RWPE1 (cell line): Measurements from ENCODE around the gene FSD1.

ENCODE experiments used
- CTCF ChIA-PET: fragments of 350-600 bp; sonication (Branson Sonifier 250); formaldehyde crosslinking; extraction: SDS; loops from one replicate; lab custom pipeline; 2021; lab: Yijun Ruan, JAX
- POLR2A ChIA-PET: fragments of 400-600 bp; formaldehyde crosslinking; extraction: SDS; loops from one replicate; lab custom pipeline; 2020; ENCODE audit warnings: antibody characterized with exemption; ENCODE audit not compliant: low non-redundant PET; lab: Yijun Ruan, JAX
- DNase-seq: peaks from one replicate; pipeline ENCODE4 v3.0.0; 2012; ENCODE audit warnings: low spot score
- H3K27ac ChIP-seq: fragments of 450-650 bp; 2 replicates; pipeline ENCODE4 v1.5.1; 2017
- TF ChIP-seq, protein P1 (sequence below): fragments of 450-650 bp; conservative IDR thresholded peaks from 2 replicates; pipeline ENCODE4 v1.5.1; 2017; ENCODE audit warnings: low read depth, mild to moderate bottlenecking

FSD1 gene

DNA sequence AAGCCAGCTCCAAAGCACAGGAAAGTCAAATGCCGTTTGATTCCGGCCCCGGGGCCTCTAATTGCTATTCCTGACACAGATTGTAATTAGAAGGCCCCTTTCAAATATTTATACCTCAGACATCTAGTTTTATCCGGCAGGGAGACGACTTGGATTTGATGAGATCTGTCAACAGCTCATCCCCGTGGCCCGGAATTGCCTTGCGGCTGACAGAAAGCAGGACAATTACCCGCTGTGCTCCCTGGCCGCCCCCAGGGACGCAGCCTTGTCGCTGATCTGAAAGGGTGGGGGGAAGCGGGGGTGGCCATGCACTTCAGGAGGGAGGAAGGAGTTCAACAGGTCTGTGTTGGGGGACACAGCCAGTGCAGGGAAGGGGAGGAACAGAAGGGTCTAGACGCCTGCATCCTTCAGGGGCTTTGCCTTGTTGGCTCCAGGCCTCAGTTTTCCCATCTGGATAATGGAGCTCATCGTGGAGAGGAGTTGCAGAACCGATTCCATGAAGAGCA, 27.2 kb upstream of the FSD1 start:
- ChIA-PET CTCF (no interaction called here), POLR2A (no interaction called here)
- no peak for DNase-seq
- TF ChIP-seq, protein P1, sequence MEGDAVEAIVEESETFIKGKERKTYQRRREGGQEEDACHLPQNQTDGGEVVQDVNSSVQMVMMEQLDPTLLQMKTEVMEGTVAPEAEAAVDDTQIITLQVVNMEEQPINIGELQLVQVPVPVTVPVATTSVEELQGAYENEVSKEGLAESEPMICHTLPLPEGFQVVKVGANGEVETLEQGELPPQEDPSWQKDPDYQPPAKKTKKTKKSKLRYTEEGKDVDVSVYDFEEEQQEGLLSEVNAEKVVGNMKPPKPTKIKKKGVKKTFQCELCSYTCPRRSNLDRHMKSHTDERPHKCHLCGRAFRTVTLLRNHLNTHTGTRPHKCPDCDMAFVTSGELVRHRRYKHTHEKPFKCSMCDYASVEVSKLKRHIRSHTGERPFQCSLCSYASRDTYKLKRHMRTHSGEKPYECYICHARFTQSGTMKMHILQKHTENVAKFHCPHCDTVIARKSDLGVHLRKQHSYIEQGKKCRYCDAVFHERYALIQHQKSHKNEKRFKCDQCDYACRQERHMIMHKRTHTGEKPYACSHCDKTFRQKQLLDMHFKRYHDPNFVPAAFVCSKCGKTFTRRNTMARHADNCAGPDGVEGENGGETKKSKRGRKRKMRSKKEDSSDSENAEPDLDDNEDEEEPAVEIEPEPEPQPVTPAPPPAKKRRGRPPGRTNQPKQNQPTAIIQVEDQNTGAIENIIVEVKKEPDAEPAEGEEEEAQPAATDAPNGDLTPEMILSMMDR, result no peak
- no peak overlapping the region for H3K27ac ChIP-seq

DNA sequence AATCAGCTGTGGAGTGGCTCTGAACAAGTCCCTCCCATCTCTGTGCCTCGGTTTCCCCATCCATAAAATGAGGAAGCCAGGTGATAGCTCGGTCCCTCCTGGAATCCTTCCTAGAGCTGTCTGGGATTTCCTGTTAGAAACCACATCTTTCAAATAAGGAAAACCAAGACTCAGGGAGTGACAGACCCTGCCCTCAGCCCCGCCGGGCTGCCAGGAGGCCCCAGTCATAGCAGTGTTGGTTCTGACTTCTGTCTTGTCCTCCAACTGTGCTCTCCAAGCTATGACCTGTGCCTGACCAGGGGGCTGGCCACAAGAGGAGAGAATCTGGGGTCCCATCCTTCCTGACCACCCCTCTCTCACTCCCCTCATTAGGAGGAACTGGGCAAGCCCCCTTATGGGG, 26.4 kb upstream of the FSD1 start:
- DNase-seq, result no peak
- ChIA-PET POLR2A (no interaction called here), CTCF (interaction anchor here (0.9 kb wide), 1 partner anchor 13 kb away, joined by 3 read pairs; no protein-coding TSS in a partner anchor)
- TF ChIP-seq, protein P1, result no peak
- H3K27ac ChIP-seq, result no peak overlapping the region

DNA sequence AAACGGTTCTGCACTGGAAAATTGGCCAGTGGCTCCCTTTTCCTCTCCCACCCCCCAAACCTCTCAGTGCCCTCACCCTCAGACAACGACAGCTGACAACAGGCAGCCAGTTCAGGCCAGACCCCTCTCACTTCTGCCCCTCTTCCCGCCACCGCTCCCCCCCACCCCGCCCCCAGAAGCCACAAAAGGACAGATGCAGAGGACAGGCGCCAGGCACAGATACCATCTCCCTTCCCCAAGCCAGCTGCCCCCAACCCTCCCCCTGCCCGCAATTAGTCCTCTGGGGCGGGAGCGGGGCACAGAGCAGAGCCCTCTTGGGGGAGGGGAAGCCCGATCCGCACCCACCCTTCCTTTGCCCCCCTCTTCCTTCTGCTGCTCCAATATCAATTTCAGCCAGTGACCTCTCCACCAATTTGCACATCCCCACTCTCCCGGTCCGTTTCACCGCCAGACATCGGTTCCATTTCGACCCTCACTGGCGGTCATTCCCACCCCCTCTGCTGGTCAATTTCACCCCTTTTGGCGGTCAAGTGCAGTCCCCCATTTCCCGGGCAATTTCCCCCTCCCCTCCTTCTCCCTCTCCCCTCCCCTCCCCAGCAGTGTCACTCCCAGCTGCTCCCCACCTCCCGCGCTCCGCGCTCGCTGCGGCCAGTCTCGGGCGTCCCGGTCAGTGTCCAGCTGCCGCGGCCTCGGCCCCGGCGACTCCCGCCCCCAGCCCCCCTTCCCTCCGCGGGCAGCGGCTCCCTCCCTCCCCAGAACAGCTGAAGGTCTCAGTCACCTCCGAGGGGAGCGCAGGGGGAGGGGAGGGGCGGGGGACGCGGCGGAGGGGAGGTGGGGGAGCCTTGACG, 25.8 kb upstream of the FSD1 start, which contains the start of gene SHD:
Gene SHD, plus strand, starts transcription at position 848 of the 848 bp plus-strand sequence. CDS start 798 bp downstream, outside the sequence.
- TF ChIP-seq, protein P1, result no peak
- CTCF ChIA-PET, result interaction anchor here (0.7 to 0.9 kb wide), 2 partner anchors 14 to 33 kb away, joined by 3 to 5 read pairs; no protein-coding TSS in a partner anchor
- POLR2A ChIA-PET, result no interaction called here
- H3K27ac ChIP-seq, result no peak within 1 kb of the TSS
- DNase-seq, result no peak

DNA sequence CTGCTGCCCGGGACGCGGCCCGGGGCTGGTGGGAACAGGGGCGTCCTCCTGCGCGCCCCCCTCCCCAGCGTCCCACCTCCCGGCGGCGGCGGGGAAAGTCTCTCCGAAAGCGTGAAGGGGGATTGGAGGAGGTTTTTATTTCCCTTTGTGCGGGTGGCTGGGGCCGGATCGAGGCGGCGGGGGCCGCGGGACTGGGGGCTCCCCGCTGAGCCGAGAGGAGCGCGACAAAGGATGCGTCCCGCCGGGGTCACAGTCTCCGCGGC, 25.2 kb upstream of the FSD1 start:
- TF ChIP-seq, protein P1, result no peak
- no peak overlapping the region for H3K27ac ChIP-seq
- ChIA-PET CTCF (interaction anchor here (0.6 to 0.7 kb wide), 2 partner anchors 34 to 850 kb away, joined by 4 to 5 read pairs; no protein-coding TSS in a partner anchor), POLR2A (no interaction called here)
- DNase-seq, result no peak

DNA sequence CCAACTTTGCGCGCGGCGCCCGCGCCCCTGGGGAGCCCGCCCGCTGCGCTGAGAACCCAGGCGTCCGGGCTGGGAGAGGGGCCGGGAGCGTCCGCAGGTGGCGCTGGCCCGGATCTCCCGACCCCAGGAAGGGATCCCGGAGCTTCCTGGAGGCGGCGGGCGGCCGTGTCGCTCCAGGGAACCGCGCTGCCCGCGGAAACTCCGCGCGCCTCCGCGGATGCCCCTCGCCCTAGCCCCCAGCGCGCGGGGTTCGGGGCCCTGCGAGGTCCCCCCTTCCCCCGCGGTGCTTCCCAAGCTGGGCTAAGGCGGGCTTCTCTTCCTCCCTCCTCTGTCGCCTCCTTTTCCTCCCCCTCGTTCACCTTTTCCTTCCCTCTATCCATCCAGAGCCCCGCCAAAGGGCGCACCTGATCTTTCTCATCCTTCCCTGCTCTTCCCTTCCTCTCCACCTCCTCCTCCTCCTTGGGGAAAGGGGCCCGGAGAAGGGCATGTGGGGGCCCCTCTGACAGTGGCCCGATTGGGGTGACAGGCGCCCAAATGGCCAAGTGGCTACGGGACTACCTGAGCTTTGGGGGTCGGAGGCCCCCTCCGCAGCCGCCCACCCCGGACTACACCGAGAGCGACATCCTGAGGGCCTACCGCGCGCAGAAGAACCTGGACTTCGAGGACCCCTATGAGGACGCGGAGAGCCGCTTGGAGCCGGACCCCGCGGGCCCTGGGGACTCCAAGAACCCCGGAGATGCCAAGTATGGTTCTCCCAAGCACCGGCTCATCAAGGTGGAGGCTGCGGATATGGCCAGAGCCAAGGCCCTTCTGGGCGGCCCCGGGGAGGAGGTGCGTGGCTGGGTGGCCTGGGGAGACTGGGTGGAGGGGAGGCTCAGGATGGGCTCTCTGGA, 24.6 kb upstream of the FSD1 start:
- no peak for DNase-seq
- H3K27ac ChIP-seq, result no peak overlapping the region
- TF ChIP-seq, protein P1, result no peak
- ChIA-PET POLR2A (no interaction called here), CTCF (interaction anchor here (0.5 to 0.6 kb wide), 3 partner anchors 245 to 850 kb away, joined by 3 to 4 read pairs (median 3); no protein-coding TSS in a partner anchor)
